ENCODE measurements around the gene NGLY1. TPM values are rescaled to one million over a fixed set of nuclear protein-coding genes. Genes with fewer than 3 reads are reported as not detected.

NGLY1 gene
- total and polyA plus RNA-seq, 9 of the 15 experiments (the other 6 are each of a cell fraction or from before 2014, with no cell fraction given), result 52.2 to 124 (median 87.6) TPM

- peaks cover 0 to 21% of the 10 kb centered on the region in 2 experiments; a peak in 2 of 5 replicates for H3K27me3 ChIP-seq (ENCODE audit: control insufficient read depth in 2 of 2, insufficient read depth in 2 of 2, low read length in 2 of 2)
- H3K9me3 ChIP-seq (replicated peaks; ENCODE audit: control insufficient read depth, insufficient read depth, low read depth, low read length), result no peaks in the 10 kb centered on the region
- WGBS (ENCODE audit: insufficient coverage, low coverage, missing lambda C conversion rate), result 5% methylated on average over 2 of the region's 2 CpGs
- ATAC-seq, result no peak
- H4K20me1 ChIP-seq (replicated peaks; ENCODE audit: control insufficient read depth, insufficient read depth, low read length), result no peaks in the 10 kb centered on the region
- no peaks in the 10 kb centered on the region for H3K36me3 ChIP-seq (ENCODE audit: control insufficient read depth, insufficient read depth, low read length)
- H3K9ac ChIP-seq (ENCODE audit: insufficient read depth in 1 of 2, low read depth in 2 of 2, low read length in 2 of 2), result no peak overlapping the region
- TF ChIP-seq HMGN3 (IDR thresholded peaks at IDR 0.05; ENCODE audit: borderline replicate concordance, extremely low read depth, insufficient read length, low read depth, low read length), result no peak
- TF ChIP-seq RBM17 (IDR thresholded peaks at IDR 0.05; ENCODE audit: borderline replicate concordance, low read depth, low read length), result no peak
- no peak for TF ChIP-seq ZBTB26 (CRISPR knock-in tag; IDR thresholded peaks at IDR 0.05)
- no peak for TF ChIP-seq PTTG1 (tag; IDR thresholded peaks at IDR 0.05; ENCODE audit: low read depth)
- no peak for TF ChIP-seq HMBOX1 (IDR thresholded peaks at IDR 0.05)
- TF ChIP-seq FOXK2 (conservative IDR thresholded peaks at IDR 0.05 in 1 of 2, IDR thresholded peaks at IDR 0.05 in 1 of 2; ENCODE audit: low read depth in 2 of 2), result no peak
- no peak for TF ChIP-seq ZKSCAN1 (IDR thresholded peaks at IDR 0.05; ENCODE audit: low read depth, low read length)
- TF ChIP-seq ZNF24 (IDR thresholded peaks at IDR 0.05), result no peak
- TF ChIP-seq GTF2F1 (IDR thresholded peaks at IDR 0.05; ENCODE audit: low read depth, low read length), result no peak
- no peak for TF ChIP-seq NFRKB (IDR thresholded peaks at IDR 0.05; ENCODE audit: low read depth)
- no peak for TF ChIP-seq NR3C1 (CRISPR knock-in tag; IDR thresholded peaks at IDR 0.05)
- TF ChIP-seq GATAD2B (IDR thresholded peaks at IDR 0.05; ENCODE audit: borderline replicate concordance), result no peak
- no peak for TF ChIP-seq GABPA (tag; conservative IDR thresholded peaks at IDR 0.05; ENCODE audit: low read depth)
- TF ChIP-seq CCNT2 (IDR thresholded peaks at IDR 0.05; ENCODE audit: borderline replicate concordance, extremely low read depth, insufficient read length, low read depth, low read length), result no peak
- TF ChIP-seq ZSCAN29 (IDR thresholded peaks at IDR 0.05), result no peak
- no peak overlapping the region for H3K4me2 ChIP-seq (ENCODE audit: insufficient read depth, low read length)
- in situ Hi-C loops (cut with MboI), result no loop called here
- H3K79me2 ChIP-seq (ENCODE audit: control insufficient read depth, insufficient read depth, low read length), result no peaks in the 10 kb centered on the region
- intact Hi-C loops (cut with micrococcal nuclease), result no loop called here
- no peak overlapping the region for H3K27ac ChIP-seq (ENCODE audit: extremely low read depth, low read depth, low read length)
- no TSS peak for BruUV-seq (replicated peaks)
- H3K9me1 ChIP-seq (ENCODE audit: control insufficient read depth, insufficient read depth, low read length), result no peaks in the 10 kb centered on the region
- no peak for DNase-seq (ENCODE audit: extremely low read depth in 1 of 4, low spot score in 3 of 4)
- POLR2A ChIA-PET, result interaction anchor here (0.7 to 1.2 kb wide), 2 partner anchors 11 to 20 kb away, joined by 3 to 4 read pairs; no protein-coding TSS in a partner anchor
- CTCF ChIA-PET (ENCODE audit: low intra/inter-chr PET ratio), result no interaction called here
- H3K4me3 ChIP-seq, result no peak overlapping the region
- no peak for FAIRE-seq
- peaks cover 2 to 5% of the 10 kb centered on the region in 2 experiments; a peak in 1 of 5 replicates for H3K4me1 ChIP-seq (replicated peaks in 1 of 2; ENCODE audit: control insufficient read depth in 2 of 2, insufficient read depth in 2 of 2, low read length in 2 of 2)
- no peak overlapping the region for H2AFZ ChIP-seq (ENCODE audit: low read depth, low read length)
These were observed 106.1 kb downstream of the NGLY1 start for GRCh38 chr3:25677121-25677520.
